ENCODE results near the gene GRK5. TPM values are rescaled to one million over a fixed set of nuclear protein-coding genes. Genes with fewer than 3 reads are reported as not detected.
A peak's percentile ranks its signal among the peaks of the same experiment; 100 is the strongest.

Gene GRK5
- total and polyA plus RNA-seq, 9 of the 15 experiments (the other 6 are each of a cell fraction or from before 2014, with no cell fraction given): 0.46 to 0.83 (median 0.67) TPM; not detected in 2

DNA sequence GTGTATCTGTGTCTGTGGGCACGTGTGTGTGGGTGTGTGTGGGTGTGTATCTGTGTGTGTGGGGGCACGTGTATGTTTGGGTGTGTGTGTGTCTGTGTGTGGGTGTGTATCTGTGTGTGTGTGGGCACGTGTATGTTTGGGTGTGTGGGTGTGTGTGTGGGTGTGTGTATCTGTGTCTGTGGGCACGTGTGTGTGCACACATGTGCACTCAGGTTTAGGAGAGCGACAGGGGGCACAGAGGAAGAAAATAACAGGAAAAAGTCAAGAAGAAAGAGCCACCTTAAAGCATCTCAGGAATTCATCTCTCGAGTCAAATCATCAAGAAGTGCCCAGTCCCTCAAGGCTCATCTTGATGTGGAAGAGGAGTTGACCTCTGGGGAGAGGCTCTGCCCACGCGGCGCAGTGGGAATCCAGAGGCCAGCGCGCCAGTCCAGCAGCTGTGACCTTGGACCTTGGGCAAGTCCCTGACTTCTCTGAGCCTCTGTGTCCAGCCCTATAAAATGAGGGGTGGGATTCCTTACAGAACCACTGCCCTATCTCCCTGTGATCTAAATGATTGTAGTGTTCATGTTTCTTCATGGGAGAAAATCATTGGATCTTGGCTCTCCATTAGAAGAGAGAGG lies 187.4 kb downstream of the GRK5 start:
- Histone ChIP-seq H3K27me3 (ENCODE audit: control insufficient read depth in 2 of 2, insufficient read depth in 2 of 2, low read length in 2 of 2) (no peaks in the 10 kb centered on the region; a peak in 1 of 5 replicates), H3K9me3 (replicated peaks; ENCODE audit: control insufficient read depth, insufficient read depth, low read depth, low read length) (no peaks in the 10 kb centered on the region), H3K9ac (ENCODE audit: insufficient read depth in 1 of 2, low read depth in 2 of 2, low read length in 2 of 2) (peak overlapping the region in 1 of 2 experiments; percentile 58; a peak in 2 of 4 replicates), H3K27ac (ENCODE audit: extremely low read depth, low read depth, low read length) (no peak overlapping the region), H2AFZ (ENCODE audit: low read depth, low read length) (no peak overlapping the region), H4K20me1 (replicated peaks; ENCODE audit: control insufficient read depth, insufficient read depth, low read length) (no peaks in the 10 kb centered on the region), H3K9me1 (ENCODE audit: control insufficient read depth, insufficient read depth, low read length) (no peaks in the 10 kb centered on the region), H3K4me1 (replicated peaks in 1 of 2; ENCODE audit: control insufficient read depth in 2 of 2, insufficient read depth in 2 of 2, low read length in 2 of 2) (peaks cover 0 to 6% of the 10 kb centered on the region in 2 experiments; a peak in 2 of 5 replicates), H3K36me3 (ENCODE audit: control insufficient read depth, insufficient read depth, low read length) (no peaks in the 10 kb centered on the region), H3K4me3 (no peak overlapping the region), H3K4me2 (ENCODE audit: insufficient read depth, low read length) (no peak overlapping the region), H3K79me2 (ENCODE audit: control insufficient read depth, insufficient read depth, low read length) (no peaks in the 10 kb centered on the region)
- CTCF ChIA-PET (ENCODE audit: low intra/inter-chr PET ratio): no interaction called here
- BruUV-seq (replicated peaks): no TSS peak
- no peak for DNase-seq (ENCODE audit: extremely low read depth in 1 of 4, low spot score in 3 of 4)
- POLR2A ChIA-PET: no interaction called here
- 44% methylated on average over 7 of the region's 11 CpGs for WGBS (ENCODE audit: insufficient coverage, low coverage, missing lambda C conversion rate)
- 0 out of 2 replicates have a peak, but pooled peaks have one; percentile 11 for TF ChIP-seq EGR1 (conservative IDR thresholded peaks at IDR 0.05)
- no peak for TF ChIP-seq FUS (optimal IDR thresholded peaks at IDR 0.05; ENCODE audit: low read depth, low read length)
- intact Hi-C loops (cut with micrococcal nuclease): no loop called here
- ATAC-seq: no peak
- in situ Hi-C loops (cut with MboI): no loop called here
- no peak for FAIRE-seq

DNA sequence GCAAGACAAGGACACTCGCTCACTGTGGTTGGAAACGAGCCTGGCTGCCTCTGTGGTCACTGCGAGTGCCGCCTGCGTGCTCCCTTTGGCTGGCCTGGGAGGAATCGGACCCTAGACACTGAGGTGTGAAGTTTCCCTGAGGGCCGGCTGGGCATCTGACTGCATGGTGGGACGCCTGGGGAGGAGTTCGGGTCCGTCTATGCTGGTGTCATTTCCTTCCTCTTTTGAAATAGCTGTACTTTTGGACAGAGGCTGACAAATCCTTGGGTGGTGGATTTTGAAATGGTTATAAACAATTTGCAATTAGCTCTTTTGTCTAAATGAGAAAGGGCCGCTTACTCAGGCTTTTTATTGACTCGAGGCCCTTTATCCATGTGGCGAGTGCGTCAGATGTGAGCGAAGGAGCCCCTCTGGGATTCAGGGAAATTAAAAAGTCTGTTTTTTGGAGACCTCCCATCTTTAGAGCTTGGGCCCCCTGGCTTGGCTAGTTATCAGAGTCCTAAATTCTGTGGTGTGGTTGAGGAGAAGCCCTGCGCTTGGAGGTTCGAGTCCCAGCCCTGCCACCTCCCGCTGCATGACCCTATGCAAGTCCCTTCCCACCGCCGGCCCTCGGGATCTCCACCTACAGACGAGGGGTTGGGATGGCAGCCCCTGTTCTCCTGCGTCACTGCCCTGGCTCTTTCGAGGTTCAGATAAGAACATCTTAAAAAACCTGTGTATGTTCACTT lies 188.1 kb downstream of the GRK5 start:
- H3K4me3 ChIP-seq: no peak overlapping the region
- H4K20me1 ChIP-seq (replicated peaks; ENCODE audit: control insufficient read depth, insufficient read depth, low read length): no peaks in the 10 kb centered on the region
- intact Hi-C loops (cut with micrococcal nuclease): no loop called here
- FAIRE-seq (no peak), DNase-seq (ENCODE audit: extremely low read depth in 1 of 4, low spot score in 3 of 4) (no peak), ATAC-seq (no peak)
- no peaks in the 10 kb centered on the region; a peak in 1 of 5 replicates for H3K27me3 ChIP-seq (ENCODE audit: control insufficient read depth in 2 of 2, insufficient read depth in 2 of 2, low read length in 2 of 2)
- H3K9me1 ChIP-seq (ENCODE audit: control insufficient read depth, insufficient read depth, low read length): no peaks in the 10 kb centered on the region
- CTCF ChIA-PET (ENCODE audit: low intra/inter-chr PET ratio): no interaction called here
- no TSS peak for BruUV-seq (replicated peaks)
- peaks cover 0 to 6% of the 10 kb centered on the region in 2 experiments; a peak in 2 of 5 replicates for H3K4me1 ChIP-seq (replicated peaks in 1 of 2; ENCODE audit: control insufficient read depth in 2 of 2, insufficient read depth in 2 of 2, low read length in 2 of 2)
- peak overlapping the region in 1 of 2 experiments; percentile 58; a peak in 2 of 4 replicates for H3K9ac ChIP-seq (ENCODE audit: insufficient read depth in 1 of 2, low read depth in 2 of 2, low read length in 2 of 2)
- H3K79me2 ChIP-seq (ENCODE audit: control insufficient read depth, insufficient read depth, low read length): no peaks in the 10 kb centered on the region
- POLR2A ChIA-PET: no interaction called here
- no peak overlapping the region for H3K27ac ChIP-seq (ENCODE audit: extremely low read depth, low read depth, low read length)
- no peaks in the 10 kb centered on the region for H3K9me3 ChIP-seq (replicated peaks; ENCODE audit: control insufficient read depth, insufficient read depth, low read depth, low read length)
- in situ Hi-C loops (cut with MboI): no loop called here
- H3K4me2 ChIP-seq (ENCODE audit: insufficient read depth, low read length): no peak overlapping the region
- 14% methylated on average over 19 of the region's 24 CpGs for WGBS (ENCODE audit: insufficient coverage, low coverage, missing lambda C conversion rate)
- no peak overlapping the region for H2AFZ ChIP-seq (ENCODE audit: low read depth, low read length)
- H3K36me3 ChIP-seq (ENCODE audit: control insufficient read depth, insufficient read depth, low read length): no peaks in the 10 kb centered on the region
- TF ChIP-seq GTF2F1 (IDR thresholded peaks at IDR 0.05; ENCODE audit: low read depth, low read length) (no peak), DPF2 (IDR thresholded peaks at IDR 0.05) (no peak), KAT7 (CRISPR knock-in tag; IDR thresholded peaks at IDR 0.05; ENCODE audit: borderline replicate concordance) (no peak), ZNF644 (tag; IDR thresholded peaks at IDR 0.05; ENCODE audit: low read depth) (no peak), KDM4B (IDR thresholded peaks at IDR 0.05; ENCODE audit: borderline replicate concordance in 2 of 2, low read depth in 1 of 2) (no peak), TRIM24 (IDR thresholded peaks at IDR 0.05) (no peak), PCBP2 (IDR thresholded peaks at IDR 0.05; ENCODE audit: low read depth, low read length, poor library complexity, severe bottlenecking) (no peak)
- TF ChIP-seq, protein P1, sequence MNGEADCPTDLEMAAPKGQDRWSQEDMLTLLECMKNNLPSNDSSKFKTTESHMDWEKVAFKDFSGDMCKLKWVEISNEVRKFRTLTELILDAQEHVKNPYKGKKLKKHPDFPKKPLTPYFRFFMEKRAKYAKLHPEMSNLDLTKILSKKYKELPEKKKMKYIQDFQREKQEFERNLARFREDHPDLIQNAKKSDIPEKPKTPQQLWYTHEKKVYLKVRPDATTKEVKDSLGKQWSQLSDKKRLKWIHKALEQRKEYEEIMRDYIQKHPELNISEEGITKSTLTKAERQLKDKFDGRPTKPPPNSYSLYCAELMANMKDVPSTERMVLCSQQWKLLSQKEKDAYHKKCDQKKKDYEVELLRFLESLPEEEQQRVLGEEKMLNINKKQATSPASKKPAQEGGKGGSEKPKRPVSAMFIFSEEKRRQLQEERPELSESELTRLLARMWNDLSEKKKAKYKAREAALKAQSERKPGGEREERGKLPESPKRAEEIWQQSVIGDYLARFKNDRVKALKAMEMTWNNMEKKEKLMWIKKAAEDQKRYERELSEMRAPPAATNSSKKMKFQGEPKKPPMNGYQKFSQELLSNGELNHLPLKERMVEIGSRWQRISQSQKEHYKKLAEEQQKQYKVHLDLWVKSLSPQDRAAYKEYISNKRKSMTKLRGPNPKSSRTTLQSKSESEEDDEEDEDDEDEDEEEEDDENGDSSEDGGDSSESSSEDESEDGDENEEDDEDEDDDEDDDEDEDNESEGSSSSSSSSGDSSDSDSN (IDR thresholded peaks at IDR 0.05; ENCODE audit: borderline replicate concordance in 1 of 2, low read depth in 2 of 2, low read length in 2 of 2): no peak

All from K562 (cell line).